ENCODE data around the gene GTF2A1L. TPM values are rescaled to one million over a fixed set of nuclear protein-coding genes. Genes with fewer than 3 reads are reported as not detected.

The GTF2A1L gene
- total RNA-seq, 4 donors from 2014 or later, result 0.35 to 86.8 (median 66.9) TPM; not detected in 1

- intact Hi-C loops (cut with DNase I; ENCODE audit: low total_unique reads), result no loop called here
Measured at GRCh38 chr2:48709096-48710034, 91.7 kb downstream of the GTF2A1L start.

GRCh38 chr2:48711343-48711742, 93.7 kb downstream of the GTF2A1L start:
- Histone ChIP-seq H3K4me1 (no peaks in the 10 kb centered on the region), H3K36me3 (no peaks in the 10 kb centered on the region), H3K4me3 (no peak overlapping the region), H3K27me3 (no peaks in the 10 kb centered on the region), H3K9me3 (no peaks in the 10 kb centered on the region), H3K27ac (no peak overlapping the region)
- intact Hi-C loops (cut with DNase I; ENCODE audit: low total_unique reads), result no loop called here
- TF ChIP-seq POLR2A (IDR thresholded peaks at IDR 0.05), result no peak
- TF ChIP-seq CTCF (IDR thresholded peaks at IDR 0.05), result no peak
- no peak for DNase-seq

More at GRCh38 chr2:48709096-48710034, 91.7 kb downstream of the GTF2A1L start:
- H3K4me3 ChIP-seq, result no peak overlapping the region
- no peak overlapping the region for H3K27ac ChIP-seq
- no peaks in the 10 kb centered on the region for H3K36me3 ChIP-seq
- TF ChIP-seq POLR2A (IDR thresholded peaks at IDR 0.05) (no peak), CTCF (IDR thresholded peaks at IDR 0.05) (no peak)
- no peaks in the 10 kb centered on the region for H3K27me3 ChIP-seq
- H3K4me1 ChIP-seq, result no peaks in the 10 kb centered on the region
- H3K9me3 ChIP-seq, result no peaks in the 10 kb centered on the region
- DNase-seq, result no peak

- intact Hi-C loops (cut with DNase I; ENCODE audit: low total_unique reads), result no loop called here
- Histone ChIP-seq H3K4me3 (no peak overlapping the region), H3K27ac (no peak overlapping the region), H3K36me3 (no peaks in the 10 kb centered on the region), H3K9me3 (no peaks in the 10 kb centered on the region), H3K4me1 (peaks cover 0 to 3% of the 10 kb centered on the region in 2 donors), H3K27me3 (no peaks in the 10 kb centered on the region)
- TF ChIP-seq POLR2A (IDR thresholded peaks at IDR 0.05), result no peak
- TF ChIP-seq CTCF (IDR thresholded peaks at IDR 0.05), result no peak
- no peak for DNase-seq
Measured at GRCh38 chr2:48712151-48712550, 94.5 kb downstream of the GTF2A1L start.

GRCh38 chr2:48713647-48714046, 96.0 kb downstream of the GTF2A1L start:
- peaks cover 0 to 6% of the 10 kb centered on the region in 2 donors for H3K4me1 ChIP-seq
- peak overlapping the region in 1 of 2 donors; percentile 66 for H3K27ac ChIP-seq
- intact Hi-C loops (cut with DNase I; ENCODE audit: low total_unique reads), result no loop called here
- no peak for TF ChIP-seq CTCF (IDR thresholded peaks at IDR 0.05)
- TF ChIP-seq POLR2A (IDR thresholded peaks at IDR 0.05), result no peak
- peak in 1 of 2 donors; percentile 33 for DNase-seq
- no peak overlapping the region for H3K4me3 ChIP-seq
- H3K9me3 ChIP-seq, result no peaks in the 10 kb centered on the region
- H3K36me3 ChIP-seq, result no peaks in the 10 kb centered on the region
- H3K27me3 ChIP-seq, result no peaks in the 10 kb centered on the region

DNA sequence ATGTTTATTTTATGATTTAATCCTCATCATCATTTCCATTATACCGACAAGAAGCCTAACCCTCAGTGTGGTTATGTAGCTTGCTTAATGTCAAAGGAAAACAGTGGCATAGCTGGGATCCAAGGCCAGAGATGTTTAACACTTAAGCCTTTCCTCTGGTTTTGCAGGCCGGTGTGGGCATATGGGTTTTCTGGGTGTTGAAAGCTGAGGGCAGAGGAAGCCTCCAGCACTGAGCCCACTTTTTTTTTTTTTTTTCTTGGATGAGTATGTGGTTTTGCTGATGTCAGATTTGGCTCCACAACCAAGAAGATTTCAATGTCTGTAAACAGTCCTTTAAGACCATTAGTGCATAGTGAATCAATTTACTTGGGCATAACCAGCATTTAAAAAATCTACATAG, 96.6 kb downstream of the GTF2A1L start:
- Histone ChIP-seq H3K9me3 (no peaks in the 10 kb centered on the region), H3K4me3 (no peak overlapping the region), H3K27me3 (no peaks in the 10 kb centered on the region), H3K36me3 (no peaks in the 10 kb centered on the region), H3K4me1 (peaks cover 0 to 6% of the 10 kb centered on the region in 2 donors), H3K27ac (peak overlapping the region; percentile 29 to 66)
- no peak for TF ChIP-seq CTCF (IDR thresholded peaks at IDR 0.05)
- TF ChIP-seq POLR2A (IDR thresholded peaks at IDR 0.05), result no peak
- no peak for DNase-seq
- intact Hi-C loops (cut with DNase I; ENCODE audit: low total_unique reads), result no loop called here

Measured in uterus (tissue), 4 donors.